IgD-negative memory B cell (primary cell): ENCODE results near the gene STXBP2. TPM values are rescaled to one million over a fixed set of nuclear protein-coding genes. Genes with fewer than 3 reads are reported as not detected.

Experiments
- H3K27ac Mint-ChIP-seq, 3 donors: one replicate each; pipeline ENCODE4 v1.8.0; 2020 to 2022; ENCODE audit warnings: mild to moderate bottlenecking in 3 of 3, mixed read lengths in 3 of 3, moderate library complexity in 1 of 3
- H3K27me3 Mint-ChIP-seq: one replicate; pipeline ENCODE4 v1.8.0; 2021; ENCODE audit warnings: mixed read lengths
- H3K36me3 Mint-ChIP-seq: one replicate; pipeline ENCODE4 v1.8.0; 2020; ENCODE audit warnings: mild to moderate bottlenecking, mixed read lengths
- H3K4me1 Mint-ChIP-seq, 3 donors: one replicate each; pipeline ENCODE4 v1.8.0; 2020 to 2022; ENCODE audit warnings: mixed read lengths in 3 of 3, mild to moderate bottlenecking in 1 of 3
- H3K4me3 Mint-ChIP-seq, 4 donors: one replicate each; pipeline ENCODE4 v1.8.0; 2020 to 2022; ENCODE audit warnings: mild to moderate bottlenecking in 4 of 4, mixed read lengths in 4 of 4, moderate library complexity in 3 of 4
- H3K9me3 Mint-ChIP-seq, 3 donors: one replicate each; pipeline ENCODE4 v1.8.0; 2020 to 2021; ENCODE audit warnings: mixed read lengths in 3 of 3, mild to moderate bottlenecking in 1 of 3
- polyA plus RNA-seq: library from polyadenylated mRNA; unstranded; fragments of 300-500 nt; fragmentation: Illumina TruSeq; gene quantifications from one replicate; pipeline ENCODE4 v1.2.3, GENCODE V29; 2021

STXBP2 gene
- polyA plus RNA-seq, result 70.2 TPM

DNA sequence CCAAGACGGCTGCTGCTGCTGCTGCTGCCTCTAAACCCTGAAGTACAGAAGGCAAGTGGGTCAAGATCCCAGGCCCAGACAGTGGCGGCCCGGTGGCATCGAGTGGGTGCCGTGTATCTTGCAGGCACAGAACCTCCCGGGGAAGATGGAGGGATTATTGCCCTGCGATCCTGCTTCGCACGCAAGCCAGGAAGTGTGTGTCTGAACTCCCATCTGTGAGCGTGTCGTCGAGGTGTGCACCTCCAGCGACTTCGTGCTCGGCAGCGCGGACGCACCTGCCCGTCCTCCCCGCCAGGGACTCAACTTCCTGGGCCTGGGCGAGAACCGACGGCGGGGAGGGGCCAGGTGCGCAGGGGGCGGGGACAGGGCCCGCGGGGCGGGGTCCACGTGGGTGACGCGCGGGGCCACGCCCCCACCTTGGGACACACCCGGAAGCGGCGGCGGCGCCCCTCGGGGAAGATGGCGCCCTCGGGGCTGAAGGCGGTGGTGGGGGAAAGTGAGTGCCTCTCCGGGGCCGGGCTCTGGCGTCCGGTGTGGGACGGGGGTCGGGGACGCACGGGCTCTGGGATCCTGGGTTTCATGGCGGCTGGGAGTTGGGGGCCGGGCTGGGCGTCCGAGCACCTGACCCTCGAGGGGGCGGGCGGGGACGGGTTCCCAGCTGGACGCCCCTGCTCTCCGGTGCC, at the start of gene STXBP2:
TSS of gene STXBP2 (plus strand) at position 420 of the 683 bp plus-strand sequence. CDS start at position 460, 40 bp downstream.
- H3K4me1 Mint-ChIP-seq, result peaks cover 0 to 18% (median 13%) of the 10 kb centered on the region in 3 donors
- H3K27me3 Mint-ChIP-seq, result no peaks in the 10 kb centered on the region
- H3K9me3 Mint-ChIP-seq, result peaks cover 0 to 2% (median 0%) of the 10 kb centered on the region in 3 donors
- H3K36me3 Mint-ChIP-seq, result peaks cover 1% of the 10 kb centered on the region
- H3K27ac Mint-ChIP-seq, result peak within 1 kb of the TSS; percentile 67 to 88 (median 86)
- peak within 1 kb of the TSS; percentile 78 to 92 (median 88) for H3K4me3 Mint-ChIP-seq

DNA sequence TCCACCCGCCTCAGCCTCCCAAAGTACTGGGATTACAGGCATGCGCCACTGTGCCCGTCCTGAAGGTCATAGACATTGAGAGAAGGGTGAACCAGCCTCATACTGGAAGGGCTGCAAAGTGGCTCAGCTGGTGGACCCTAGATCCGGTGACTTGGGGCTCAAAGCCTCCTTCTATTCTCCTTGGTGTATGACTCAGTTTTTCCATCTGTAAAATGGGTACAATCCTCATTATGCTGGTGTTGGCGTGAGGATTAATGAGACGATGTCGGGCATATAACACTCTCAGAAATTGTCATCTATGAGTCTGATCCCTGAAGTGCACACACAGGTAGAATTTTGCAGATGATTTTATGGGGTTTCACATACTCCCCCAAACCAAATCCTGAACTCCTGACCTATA, 47.1 kb upstream of the STXBP2 start:
- no peak overlapping the region for H3K4me3 Mint-ChIP-seq
- H3K9me3 Mint-ChIP-seq, result no peaks in the 10 kb centered on the region
- no peaks in the 10 kb centered on the region for H3K36me3 Mint-ChIP-seq
- H3K4me1 Mint-ChIP-seq, result peaks cover 0 to 1% (median 0%) of the 10 kb centered on the region in 3 donors
- H3K27me3 Mint-ChIP-seq, result peaks cover 15% of the 10 kb centered on the region
- H3K27ac Mint-ChIP-seq, result no peak overlapping the region

DNA sequence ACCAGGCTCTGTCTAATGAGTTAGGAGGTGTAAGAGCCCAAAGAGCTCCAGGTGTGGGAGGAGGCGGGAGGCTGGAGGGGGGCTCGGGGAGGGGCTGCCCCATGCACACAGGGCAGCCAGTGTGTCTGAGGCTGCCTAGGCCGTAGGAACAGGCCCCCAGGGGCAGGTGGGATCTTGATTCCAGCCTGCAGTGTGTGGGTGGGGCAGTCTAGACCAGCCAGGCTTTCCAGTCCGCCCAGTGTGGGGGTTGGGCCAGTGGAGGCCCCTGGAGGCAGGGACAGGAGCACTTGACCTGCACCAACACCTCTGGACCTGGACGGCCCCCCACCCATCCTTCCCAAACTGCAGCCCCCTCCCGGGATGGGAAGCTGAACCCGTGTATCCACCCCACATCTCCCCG, 46.7 kb upstream of the STXBP2 start:
- H3K4me3 Mint-ChIP-seq, result no peak overlapping the region
- peaks cover 0 to 2% (median 0%) of the 10 kb centered on the region in 3 donors for H3K4me1 Mint-ChIP-seq
- H3K27me3 Mint-ChIP-seq, result peaks cover 17% of the 10 kb centered on the region
- no peaks in the 10 kb centered on the region for H3K36me3 Mint-ChIP-seq
- no peaks in the 10 kb centered on the region for H3K9me3 Mint-ChIP-seq
- H3K27ac Mint-ChIP-seq, result no peak overlapping the region

DNA sequence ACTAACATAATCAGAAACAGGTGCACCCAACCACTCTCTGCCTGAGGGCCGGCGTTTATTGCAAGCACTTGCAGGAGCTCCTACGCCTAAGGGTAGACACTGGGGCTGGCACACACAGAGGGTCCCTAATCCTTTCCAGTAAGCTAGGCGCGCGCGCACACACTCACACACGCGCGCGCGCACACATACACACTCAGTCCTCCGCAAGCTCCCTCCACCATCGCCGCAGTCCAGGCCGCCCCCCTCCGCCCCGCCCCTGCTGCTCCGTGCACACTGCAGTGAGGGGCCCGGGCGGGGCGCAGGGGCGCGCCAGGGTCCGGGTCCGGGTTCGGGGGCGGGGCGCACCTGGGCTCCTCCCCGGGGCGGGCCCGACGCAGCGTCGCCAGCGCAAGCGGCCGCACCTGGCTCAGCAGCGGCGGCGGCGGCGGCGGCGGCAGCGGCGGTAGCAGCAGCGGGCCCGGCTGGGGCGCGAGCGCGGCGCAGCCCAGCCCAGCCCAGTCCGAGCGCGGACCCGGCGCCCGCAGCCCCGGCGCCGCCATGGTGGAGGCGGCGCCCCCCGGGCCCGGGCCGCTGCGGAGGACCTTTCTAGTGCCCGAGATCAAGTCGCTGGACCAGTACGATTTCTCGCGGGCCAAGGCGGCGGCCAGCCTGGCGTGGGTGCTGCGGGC, 41.3 kb upstream of the STXBP2 start, which contains the start of gene CAMSAP3:
TSS of gene CAMSAP3 (plus strand) at position 398 of the 668 bp plus-strand sequence. CDS start at position 538, 140 bp downstream.
- Mint-ChIP-seq H3K9me3 (no peaks in the 10 kb centered on the region), H3K27ac (no peak within 1 kb of the TSS), H3K36me3 (no peaks in the 10 kb centered on the region), H3K4me3 (peak within 1 kb of the TSS; percentile 62 to 87 (median 81)), H3K4me1 (peaks cover 0 to 7% (median 0%) of the 10 kb centered on the region in 3 donors), H3K27me3 (peaks cover 31% of the 10 kb centered on the region)

DNA sequence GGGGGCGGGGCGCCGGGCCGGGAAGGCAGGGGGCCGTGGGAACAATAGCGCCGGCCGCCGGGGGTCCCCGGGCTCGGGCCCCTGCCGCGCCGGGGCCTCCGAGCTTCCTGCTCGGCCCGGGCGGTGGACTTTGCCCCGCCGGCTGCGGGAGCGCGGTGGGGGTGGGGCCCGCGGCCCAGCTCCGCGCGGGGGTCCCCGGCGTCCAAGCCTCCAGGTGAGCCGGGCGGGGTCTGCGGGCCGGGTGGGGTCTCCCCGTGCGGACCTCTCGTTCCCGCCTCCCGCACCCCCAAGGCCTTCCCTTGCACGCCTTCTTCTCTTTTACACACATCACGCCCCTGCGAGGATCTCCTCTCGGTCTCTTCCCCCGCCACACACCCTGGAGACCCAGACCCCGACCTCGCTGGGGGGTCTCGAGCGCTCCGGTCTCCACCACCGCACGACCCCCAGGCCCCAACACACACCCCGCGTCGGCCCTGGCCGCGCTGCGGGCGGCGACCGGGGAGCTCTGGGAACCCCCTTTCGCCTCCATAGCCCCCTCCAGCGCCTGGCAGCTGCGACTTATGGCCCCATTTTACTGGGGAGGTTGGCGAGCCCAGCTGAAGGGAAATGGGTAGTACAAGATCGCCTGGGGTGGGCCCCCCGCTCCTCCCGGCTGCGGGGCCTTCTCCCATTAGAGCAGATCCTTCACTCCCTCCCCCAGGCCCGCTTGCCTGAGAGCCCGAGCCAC, 40.5 kb upstream of the STXBP2 start:
- peaks cover 0 to 7% (median 0%) of the 10 kb centered on the region in 3 donors for H3K4me1 Mint-ChIP-seq
- H3K9me3 Mint-ChIP-seq, result no peaks in the 10 kb centered on the region
- H3K4me3 Mint-ChIP-seq, result peak overlapping the region; percentile 62 to 81 (median 70)
- H3K36me3 Mint-ChIP-seq, result no peaks in the 10 kb centered on the region
- H3K27me3 Mint-ChIP-seq, result peaks cover 29% of the 10 kb centered on the region
- no peak overlapping the region for H3K27ac Mint-ChIP-seq

DNA sequence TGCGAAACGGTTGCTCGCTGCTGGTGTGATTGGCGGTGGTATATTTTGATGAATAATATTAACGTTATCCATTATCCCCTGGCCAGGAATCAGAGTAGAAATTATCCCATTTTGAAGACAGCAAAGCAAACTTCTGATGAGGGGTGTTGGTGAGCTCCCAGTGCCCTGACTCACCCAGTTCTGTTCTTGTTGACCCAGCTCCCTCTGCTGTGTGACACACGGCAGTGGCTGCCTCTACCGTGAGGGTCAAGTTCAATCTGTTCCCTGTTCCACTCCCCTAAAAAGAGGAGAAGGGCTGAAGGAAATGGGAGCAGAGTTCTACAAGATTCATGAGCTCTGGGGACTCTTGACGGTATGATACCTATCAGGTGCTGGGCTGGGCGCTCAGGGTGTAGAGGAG, 39.2 kb upstream of the STXBP2 start:
- H3K27me3 Mint-ChIP-seq, result peaks cover 30% of the 10 kb centered on the region
- peak overlapping the region in 1 of 4 donors; percentile 62 for H3K4me3 Mint-ChIP-seq
- no peaks in the 10 kb centered on the region for H3K36me3 Mint-ChIP-seq
- H3K4me1 Mint-ChIP-seq, result peaks cover 0 to 7% (median 0%) of the 10 kb centered on the region in 3 donors
- no peaks in the 10 kb centered on the region for H3K9me3 Mint-ChIP-seq
- H3K27ac Mint-ChIP-seq, result peak overlapping the region in 1 of 3 donors; percentile 35

DNA sequence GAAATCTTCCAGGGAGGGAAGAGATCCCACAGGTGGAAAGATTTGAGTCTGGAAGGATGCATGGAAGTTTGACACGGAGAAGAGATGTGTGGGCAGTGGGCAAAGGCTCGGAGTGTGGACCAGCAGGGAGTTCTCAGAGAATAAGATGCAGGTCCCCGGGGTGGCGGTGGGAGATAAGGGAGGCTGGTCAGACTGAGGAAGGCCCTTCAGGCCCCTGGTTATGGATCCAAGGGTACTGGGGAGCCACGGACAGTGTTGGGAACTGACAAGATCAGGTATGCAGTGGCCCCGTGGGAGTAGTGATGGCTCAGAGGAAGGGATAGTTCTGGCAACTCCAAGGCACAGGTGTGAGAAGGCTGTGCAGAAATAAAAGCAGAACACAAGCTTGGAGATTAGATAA, 38.7 kb upstream of the STXBP2 start:
- Mint-ChIP-seq H3K27ac (peak overlapping the region in 2 of 3 donors; percentile 25 to 35), H3K9me3 (no peaks in the 10 kb centered on the region), H3K4me1 (peaks cover 0 to 7% (median 0%) of the 10 kb centered on the region in 3 donors), H3K36me3 (no peaks in the 10 kb centered on the region), H3K4me3 (no peak overlapping the region), H3K27me3 (peaks cover 29% of the 10 kb centered on the region)

DNA sequence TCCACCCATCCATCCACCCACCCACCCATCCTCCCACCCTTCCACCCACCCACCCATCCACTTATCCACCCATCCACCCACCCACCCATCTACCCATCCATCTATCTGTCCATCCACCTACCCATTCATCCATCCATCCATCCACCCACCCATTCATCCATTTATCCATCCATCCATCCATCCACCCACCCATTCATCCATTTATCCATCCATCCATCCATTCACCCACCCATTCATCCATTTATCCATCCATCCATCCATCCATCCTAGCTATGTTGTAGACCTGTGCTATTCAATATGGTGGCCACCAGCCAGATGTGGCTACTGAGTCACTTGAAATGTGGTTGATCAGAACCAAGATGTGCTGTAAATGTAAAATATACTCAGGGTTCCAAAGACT, 36.2 kb upstream of the STXBP2 start:
- Mint-ChIP-seq H3K4me3 (no peak overlapping the region), H3K27ac (no peak overlapping the region), H3K4me1 (peaks cover 0 to 3% (median 2%) of the 10 kb centered on the region in 3 donors), H3K27me3 (peaks cover 21% of the 10 kb centered on the region), H3K36me3 (peaks cover under 1% of the 10 kb centered on the region), H3K9me3 (peaks cover 0 to 2% (median 0%) of the 10 kb centered on the region in 3 donors)

DNA sequence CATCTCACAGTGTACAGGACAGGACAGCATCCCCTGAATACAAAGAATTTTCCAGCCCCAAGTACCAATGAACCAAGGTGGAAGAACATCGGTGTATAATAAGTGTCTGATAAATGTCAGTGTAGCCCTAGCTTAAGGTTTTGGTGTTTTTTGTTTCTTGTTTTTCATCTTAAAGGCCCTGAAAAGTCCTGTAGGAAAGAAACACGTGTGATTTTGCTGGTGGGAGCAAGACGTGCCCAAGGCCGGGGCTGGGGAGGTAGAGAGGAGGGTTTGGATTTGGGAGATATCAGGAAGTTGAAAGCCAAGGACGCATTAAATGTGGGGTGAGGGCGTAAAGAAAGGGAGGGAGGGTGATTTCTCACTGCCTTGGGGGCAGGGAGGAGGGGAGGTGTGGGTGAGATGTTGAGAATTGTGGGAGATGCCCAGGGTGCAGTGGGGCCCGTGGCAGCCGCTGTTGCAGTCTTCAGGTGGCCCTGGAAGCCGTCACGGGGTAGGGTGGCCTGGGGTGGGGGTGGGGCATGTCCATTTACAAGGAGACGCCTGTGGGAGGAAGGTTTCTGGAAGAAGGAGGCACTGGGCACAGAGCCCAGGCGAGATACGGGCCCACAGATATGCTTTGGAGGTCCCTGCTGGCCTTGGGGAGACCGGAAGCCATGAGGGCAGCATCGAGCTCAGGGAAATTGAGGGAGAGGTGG, 34.5 kb upstream of the STXBP2 start:
- H3K27ac Mint-ChIP-seq, result no peak overlapping the region
- H3K36me3 Mint-ChIP-seq, result peaks cover 2% of the 10 kb centered on the region
- no peak overlapping the region for H3K4me3 Mint-ChIP-seq
- peaks cover 0 to 2% (median 0%) of the 10 kb centered on the region in 3 donors for H3K4me1 Mint-ChIP-seq
- peaks cover 0 to 2% (median 0%) of the 10 kb centered on the region in 3 donors for H3K9me3 Mint-ChIP-seq
- peaks cover 17% of the 10 kb centered on the region for H3K27me3 Mint-ChIP-seq

DNA sequence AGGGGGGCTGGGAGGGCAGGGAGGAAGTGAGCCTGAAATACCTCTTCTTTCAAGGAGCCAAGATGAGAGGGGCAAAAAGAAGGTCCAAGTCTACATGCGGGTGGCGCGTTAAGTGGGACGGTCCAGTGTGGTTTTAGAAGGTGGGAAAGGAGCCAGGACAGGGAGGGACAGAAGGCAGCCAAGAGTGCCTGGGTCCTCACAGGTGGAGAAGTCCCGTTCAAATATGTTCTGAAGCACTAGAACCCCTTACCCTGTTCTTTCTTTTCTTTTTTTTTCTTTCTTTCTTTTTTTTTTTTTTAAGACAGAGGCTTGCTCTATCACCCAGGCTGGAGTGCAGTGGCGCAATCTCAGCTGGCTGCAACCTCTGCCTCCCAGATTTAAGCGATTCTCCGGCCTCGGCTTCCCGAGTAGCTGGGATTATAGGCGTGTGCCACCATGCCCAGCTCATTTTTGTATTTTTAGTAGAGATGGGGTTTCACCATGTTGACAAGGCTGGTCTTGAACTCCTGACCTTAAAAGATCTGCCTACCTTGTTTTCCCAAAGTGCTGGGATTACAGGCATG, 33.9 kb upstream of the STXBP2 start:
- Mint-ChIP-seq H3K4me3 (no peak overlapping the region), H3K4me1 (peaks cover 0 to 2% (median 0%) of the 10 kb centered on the region in 3 donors), H3K36me3 (peaks cover 2% of the 10 kb centered on the region), H3K27me3 (peaks cover 12% of the 10 kb centered on the region), H3K27ac (no peak overlapping the region), H3K9me3 (peaks cover 0 to 2% (median 0%) of the 10 kb centered on the region in 3 donors)

DNA sequence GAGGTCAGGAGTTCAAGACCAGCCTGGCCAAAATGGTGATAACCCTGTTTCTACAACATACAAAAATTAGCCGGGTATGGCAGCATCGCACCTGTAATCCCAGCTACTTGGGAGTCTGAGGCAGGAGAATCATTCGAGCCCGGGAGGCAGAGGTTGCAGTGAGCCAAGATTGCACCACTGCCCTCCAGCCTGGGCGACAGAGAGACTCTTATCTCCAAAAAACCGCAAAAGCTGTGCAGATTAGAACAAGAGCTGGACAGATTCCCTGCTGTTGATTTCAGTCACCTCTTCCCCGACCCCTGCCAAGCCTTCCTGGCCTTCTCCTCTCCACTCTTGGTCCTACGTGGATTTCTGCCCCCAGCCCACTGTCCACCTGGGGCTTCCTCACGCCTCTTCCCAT, 33.0 kb upstream of the STXBP2 start:
- H3K27me3 Mint-ChIP-seq, result peaks cover 6% of the 10 kb centered on the region
- H3K9me3 Mint-ChIP-seq, result peaks cover 0 to 4% (median 0%) of the 10 kb centered on the region in 3 donors
- no peak overlapping the region for H3K27ac Mint-ChIP-seq
- peaks cover 2% of the 10 kb centered on the region for H3K36me3 Mint-ChIP-seq
- peaks cover 0 to 2% (median 0%) of the 10 kb centered on the region in 3 donors for H3K4me1 Mint-ChIP-seq
- no peak overlapping the region for H3K4me3 Mint-ChIP-seq

DNA sequence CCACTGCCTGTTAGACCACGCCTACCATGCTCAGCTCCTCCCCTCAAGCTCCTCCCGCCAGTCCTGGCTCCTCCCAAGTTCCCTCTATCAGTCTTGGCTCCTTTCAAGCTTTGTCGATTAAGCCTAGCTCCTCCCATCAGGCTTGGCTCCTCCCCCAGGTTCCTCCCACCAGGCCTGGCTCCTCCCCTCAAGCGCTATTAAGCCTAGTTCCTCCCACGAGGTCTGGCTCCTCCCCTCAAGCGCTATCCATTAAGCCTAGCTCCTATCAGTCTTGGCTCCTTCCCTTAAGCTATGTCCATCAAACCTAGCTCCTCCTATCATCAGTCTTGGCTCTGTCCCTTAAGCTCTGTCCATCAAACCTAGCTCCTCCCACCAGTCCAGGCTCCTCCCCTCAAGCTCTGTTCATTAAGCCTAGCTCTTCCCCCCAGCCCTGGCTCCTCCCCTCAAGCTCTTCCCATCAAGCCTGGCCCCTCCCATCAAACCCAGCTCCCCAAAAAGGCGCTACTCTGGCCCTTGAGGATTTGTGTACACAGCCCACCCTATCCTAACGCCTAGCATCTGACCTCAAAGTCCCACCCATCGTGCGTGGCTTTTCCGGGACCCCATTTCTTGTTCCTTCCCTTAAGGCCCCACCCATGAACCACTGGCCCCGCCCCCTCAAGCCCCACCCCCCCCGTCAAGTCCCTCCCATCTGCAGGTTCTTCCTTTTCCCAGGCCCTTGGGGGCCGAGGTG, 31.3 kb upstream of the STXBP2 start:
- no peak overlapping the region for H3K4me3 Mint-ChIP-seq

DNA sequence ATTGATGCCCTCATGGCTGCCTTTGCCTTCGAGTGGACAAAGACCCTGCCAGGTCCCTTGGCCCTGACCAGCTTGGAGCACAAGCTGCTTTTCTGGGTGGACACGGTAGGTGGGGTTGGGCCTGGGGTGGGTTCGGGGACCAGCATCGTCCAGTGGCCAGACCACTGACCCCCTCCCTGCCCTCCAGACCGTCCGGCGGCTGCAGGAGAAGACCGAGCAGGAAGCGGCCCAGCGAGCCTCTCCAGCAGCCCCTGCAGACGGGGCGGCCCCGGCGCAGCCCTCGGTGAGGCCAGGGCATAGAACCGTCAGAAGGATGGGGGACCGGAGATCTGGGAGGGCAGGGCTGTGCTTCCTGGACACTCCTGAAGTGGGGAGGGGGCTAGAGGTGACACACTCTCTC, 30.6 kb upstream of the STXBP2 start:
- H3K4me3 Mint-ChIP-seq, result no peak overlapping the region
- peaks cover 0 to 4% (median 0%) of the 10 kb centered on the region in 3 donors for H3K9me3 Mint-ChIP-seq
- H3K27ac Mint-ChIP-seq, result no peak overlapping the region
- peaks cover 6% of the 10 kb centered on the region for H3K27me3 Mint-ChIP-seq
- peaks cover 2% of the 10 kb centered on the region for H3K36me3 Mint-ChIP-seq
- peaks cover 0 to 2% (median 0%) of the 10 kb centered on the region in 3 donors for H3K4me1 Mint-ChIP-seq

More for the DNA sequence above, 31.3 kb upstream of the STXBP2 start:
- Mint-ChIP-seq H3K27me3 (peaks cover 6% of the 10 kb centered on the region), H3K4me1 (peaks cover 0 to 2% (median 0%) of the 10 kb centered on the region in 3 donors), H3K36me3 (peaks cover 2% of the 10 kb centered on the region), H3K9me3 (peaks cover 0 to 4% (median 0%) of the 10 kb centered on the region in 3 donors), H3K27ac (no peak overlapping the region)
